Loucy (cell line): Measurements from ENCODE around the gene DENND4A.
"Not testable (repeated sequence)": the region's sequence is repeated elsewhere in the genome, so short reads cannot be mapped to it uniquely, and the experiment has no call there.

Experiments
- H2AFZ ChIP-seq: fragments of 200-600 bp; sonication (generic); 2 replicates; pipeline ENCODE4 v1.6.0; 2016; ENCODE audit warnings: antibody characterized with exemption, mild to moderate bottlenecking, low read length, moderate library complexity
- H3F3A ChIP-seq: fragments of 200-600 bp; 2 replicates; pipeline ENCODE4 v1.6.0; 2016; ENCODE audit warnings: antibody characterized with exemption, low read depth, mild to moderate bottlenecking
- H3K27me3 ChIP-seq: fragments of 200-600 bp; sonication (generic); 2 replicates; pipeline ENCODE4 v1.6.1; 2014; ENCODE audit warnings: low read length, mild to moderate bottlenecking; ENCODE audit not compliant: insufficient read depth, poor library complexity, severe bottlenecking
- H3K36me3 ChIP-seq: fragments of 200-600 bp; sonication (generic); 2 replicates; pipeline ENCODE4 v1.6.1; 2016; ENCODE audit warnings: low read length; ENCODE audit not compliant: insufficient read depth
- H3K4me1 ChIP-seq: fragments of 200-600 bp; sonication (generic); 2 replicates; pipeline ENCODE4 v1.5.1; 2014; ENCODE audit warnings: low read length, mild to moderate bottlenecking; ENCODE audit not compliant: insufficient read depth, poor library complexity, severe bottlenecking
- H3K4me2 ChIP-seq: fragments of 200-600 bp; sonication (generic); 2 replicates; pipeline ENCODE4 v1.6.0; 2014; ENCODE audit warnings: antibody characterized with exemption, low read length, low read depth, mild to moderate bottlenecking; ENCODE audit not compliant: poor library complexity, severe bottlenecking
- H3K4me3 ChIP-seq: fragments of 200-600 bp; sonication (generic); 2 replicates; pipeline ENCODE4 v1.5.1; 2014; ENCODE audit warnings: low read length, mild to moderate bottlenecking, mixed read lengths; ENCODE audit not compliant: poor library complexity, severe bottlenecking
- H3K79me2 ChIP-seq: fragments of 200-600 bp; sonication (generic); 2 replicates; pipeline ENCODE4 v1.6.1; 2014; ENCODE audit warnings: low read length; ENCODE audit not compliant: insufficient read depth
- H3K9ac ChIP-seq: fragments of 200-600 bp; sonication (generic); 2 replicates; pipeline ENCODE4 v1.6.0; 2014; ENCODE audit warnings: mild to moderate bottlenecking, low read depth, low read length, moderate library complexity; ENCODE audit not compliant: poor library complexity, severe bottlenecking
- H3K9me2 ChIP-seq: fragments of 200-600 bp; sonication (generic); replicated peaks from 2 replicates; pipeline ENCODE4 v1.6.1; 2016; ENCODE audit warnings: low read depth, low read length, mixed read lengths
- H3K9me3 ChIP-seq: fragments of 200-600 bp; sonication (generic); 2 replicates; pipeline ENCODE4 v1.6.1; 2014; ENCODE audit warnings: mild to moderate bottlenecking, antibody characterized with exemption, low read length, low read depth; ENCODE audit not compliant: insufficient read depth
- H4K20me1 ChIP-seq: fragments of 200-600 bp; sonication (generic); 2 replicates; pipeline ENCODE4 v1.6.0; 2014; ENCODE audit warnings: antibody characterized with exemption, low read length, mild to moderate bottlenecking; ENCODE audit not compliant: insufficient read depth, poor library complexity, severe bottlenecking
- CTCF ChIP-seq: fragments of 200-600 bp; sonication (generic); conservative IDR thresholded peaks from 2 replicates; pipeline ENCODE4 v1.5.1; 2014; ENCODE audit warnings: mild to moderate bottlenecking, antibody characterized with exemption, low read length
- EZH2phosphoT487 ChIP-seq: fragments of 200-600 bp; IDR thresholded peaks from 2 replicates; pipeline ENCODE4 v1.6.1; 2018; ENCODE audit warnings: antibody characterized with exemption, mild to moderate bottlenecking, moderate library complexity, borderline replicate concordance

The DENND4A gene

GRCh38 chr15:65620833-65621232 is 171.3 kb downstream of the DENND4A start:
- TF ChIP-seq CTCF = no peak
- TF ChIP-seq EZH2phosphoT487 = no peak
- Histone ChIP-seq H3F3A (no peaks in the 10 kb centered on the region), H3K27me3 (no peaks in the 10 kb centered on the region)

GRCh38 chr15:65619626-65620290 is 172.3 kb downstream of the DENND4A start:
- Histone ChIP-seq H4K20me1 (no peaks in the 10 kb centered on the region), H2AFZ (no peak overlapping the region), H3K4me2 (no peak overlapping the region), H3F3A (no peaks in the 10 kb centered on the region), H3K79me2 (no peaks in the 10 kb centered on the region), H3K9me3 (no peaks in the 10 kb centered on the region), H3K9me2 (no peaks in the 10 kb centered on the region), H3K4me3 (no peak overlapping the region), H3K9ac (no peak overlapping the region), H3K27me3 (no peaks in the 10 kb centered on the region), H3K4me1 (peaks cover 12% of the 10 kb centered on the region), H3K36me3 (no peaks in the 10 kb centered on the region; the same call in 1 of the 2 replicates)
- TF ChIP-seq EZH2phosphoT487 = no peak

More at GRCh38 chr15:65620833-65621232, 171.3 kb downstream of the DENND4A start:
- no peak overlapping the region for H3K4me3 ChIP-seq
- H4K20me1 ChIP-seq = no peaks in the 10 kb centered on the region
- H3K36me3 ChIP-seq = peaks cover 6% of the 10 kb centered on the region; the same call in 1 of the 2 replicates
- peaks cover 12% of the 10 kb centered on the region for H3K4me1 ChIP-seq
- no peak overlapping the region for H3K9ac ChIP-seq
- H3K4me2 ChIP-seq = no peak overlapping the region
- no peaks in the 10 kb centered on the region for H3K9me2 ChIP-seq
- no peaks in the 10 kb centered on the region for H3K79me2 ChIP-seq
- H2AFZ ChIP-seq = no peak overlapping the region
- no peaks in the 10 kb centered on the region for H3K9me3 ChIP-seq

- Histone ChIP-seq H2AFZ (no peak overlapping the region), H3K4me3 (no peak overlapping the region), H4K20me1 (no peaks in the 10 kb centered on the region), H3K4me1 (peaks cover 14% of the 10 kb centered on the region), H3F3A (no peaks in the 10 kb centered on the region), H3K27me3 (no peaks in the 10 kb centered on the region), H3K36me3 (no peaks in the 10 kb centered on the region), H3K9ac (no peak overlapping the region), H3K4me2 (no peak overlapping the region), H3K79me2 (no peaks in the 10 kb centered on the region), H3K9me3 (no peaks in the 10 kb centered on the region), H3K9me2 (no peaks in the 10 kb centered on the region)
- no peak for TF ChIP-seq CTCF
- TF ChIP-seq EZH2phosphoT487 = no peak
Observed at GRCh38 chr15:65618560-65619109, 173.5 kb downstream of the DENND4A start.

GRCh38 chr15:65615887-65616286 is 176.2 kb downstream of the DENND4A start:
- not testable (repeated sequence) for H4K20me1 ChIP-seq, H3K4me2 ChIP-seq, H2AFZ ChIP-seq, H3K9me2 ChIP-seq, H3K36me3 ChIP-seq, H3K9ac ChIP-seq, H3K27me3 ChIP-seq, H3K9me3 ChIP-seq, H3K4me3 ChIP-seq, H3F3A ChIP-seq
- Histone ChIP-seq H3K79me2 (peaks cover 14% of the 10 kb centered on the region; the same call in 1 of the 2 replicates), H3K4me1 (peaks cover 38% of the 10 kb centered on the region)
